Prostate gland (tissue), 2 donors: ENCODE data around the gene TRPM3. TPM values are rescaled to one million over a fixed set of nuclear protein-coding genes. Genes with fewer than 3 reads are reported as not detected.

Experiments
- DNase-seq: peaks from one replicate; pipeline ENCODE4 v3.0.0-alpha.2; 2019; ENCODE audit warnings: low spot score
- H3K27ac ChIP-seq, 2 donors: fragments of 200-600 bp; sonication (generic); 2 replicates each; pipeline ENCODE4 v1.5.1; 2017 to 2019
- H3K27me3 ChIP-seq: fragments of 200-600 bp; sonication (generic); replicated peaks from 2 replicates; pipeline ENCODE4 v1.5.1; 2019; ENCODE audit not compliant: insufficient read depth
- H3K36me3 ChIP-seq, 2 donors: fragments of 200-600 bp; sonication (generic); 1 replicate in 1 of 2; 2 replicates in 1 of 2; pipeline versions ENCODE4 v1.5.1 to v1.8.1; 2017 to 2019
- H3K4me1 ChIP-seq: fragments of 200-600 bp; sonication (generic); replicated peaks from 2 replicates; pipeline ENCODE4 v1.5.1; 2019
- H3K4me3 ChIP-seq, 2 donors: fragments of 200-600 bp; sonication (generic); 2 replicates each; pipeline ENCODE4 v1.5.1; 2017 to 2019
- H3K9me3 ChIP-seq: fragments of 200-600 bp; sonication (generic); 2 replicates; pipeline ENCODE4 v1.5.1; 2017
- CTCF ChIP-seq, 4 experiments: fragments of 200-600 bp in 2 of 4; fragments of 450-650 bp in 2 of 4; sonication (generic) in 2 of 4; IDR thresholded peaks; 1 replicate in 3 of 4; 2 replicates in 1 of 4; pipeline ENCODE4 v1.5.1; 2016 to 2019; ENCODE audit warnings: antibody characterized with exemption in 4 of 4, mild to moderate bottlenecking in 2 of 4, moderate library complexity in 2 of 4
- POLR2A ChIP-seq: fragments of 450-650 bp; IDR thresholded peaks from one replicate; pipeline ENCODE4 v1.6.1; 2016; ENCODE audit warnings: antibody characterized with exemption, mild to moderate bottlenecking
- POLR2AphosphoS5 ChIP-seq: sonication (generic); formaldehyde crosslinking; IDR thresholded peaks from one replicate; pipeline ENCODE4 v1.6.1; 2017; ENCODE audit warnings: antibody characterized with exemption
- WGBS: methylation state at CpG from one replicate; pipeline ENCODE4 v1.1.5; 2018; 5-methylcytosine and 5-hydroxymethylcytosine counted together
- intact Hi-C: fragments of 100-400 bp; cut with DNase I; formaldehyde crosslinking; loops from one replicate; pipeline ENCODE4 v1.14.2; 2022
- total RNA-seq, 2 donors: library from RNA; depleted of rRNA; stranded (reverse); fragments of >200 nt; gene quantifications; one replicate each; pipeline ENCODE4 v1.1.0, GENCODE V29; 2016

The TRPM3 gene
- total RNA-seq, 2 donors from 2014 or later = 0.32 to 18.7 TPM

GRCh38 chr9:70988551-70988950 is 132.9 kb downstream of the TRPM3 start:
- 96% methylated on average over 1 of the region's 1 CpG for WGBS
- intact Hi-C loops = no loop called here
- TF ChIP-seq CTCF (IDR thresholded peaks at IDR 0.05) = no peak
- TF ChIP-seq POLR2AphosphoS5 = no peak
- no peak for TF ChIP-seq POLR2A

GRCh38 chr9:70987986-70988385 is 133.4 kb downstream of the TRPM3 start:
- WGBS = 91% methylated on average over 1 of the region's 1 CpG
- TF ChIP-seq CTCF (IDR thresholded peaks at IDR 0.05) (no peak), POLR2AphosphoS5 (no peak), POLR2A (no peak)
- intact Hi-C loops = no loop called here
- no peaks in the 10 kb centered on the region for H3K4me1 ChIP-seq
- H3K9me3 ChIP-seq = no peaks in the 10 kb centered on the region
- H3K27me3 ChIP-seq = no peaks in the 10 kb centered on the region
- no peaks in the 10 kb centered on the region for H3K36me3 ChIP-seq
- H3K27ac ChIP-seq = no peak overlapping the region
- H3K4me3 ChIP-seq = no peak overlapping the region
- DNase-seq = no peak

More at GRCh38 chr9:70988551-70988950, 132.9 kb downstream of the TRPM3 start:
- H3K27me3 ChIP-seq = no peaks in the 10 kb centered on the region
- no peaks in the 10 kb centered on the region for H3K9me3 ChIP-seq
- no peaks in the 10 kb centered on the region for H3K4me1 ChIP-seq
- no peaks in the 10 kb centered on the region for H3K36me3 ChIP-seq
- DNase-seq = no peak
- no peak overlapping the region for H3K27ac ChIP-seq
- H3K4me3 ChIP-seq = no peak overlapping the region

- Histone ChIP-seq H3K27ac (no peak overlapping the region), H3K27me3 (no peaks in the 10 kb centered on the region), H3K4me3 (no peak overlapping the region), H3K36me3 (no peaks in the 10 kb centered on the region), H3K9me3 (no peaks in the 10 kb centered on the region), H3K4me1 (no peaks in the 10 kb centered on the region)
- intact Hi-C loops = no loop called here
- TF ChIP-seq CTCF (IDR thresholded peaks at IDR 0.05) = no peak
- no peak for TF ChIP-seq POLR2AphosphoS5
- TF ChIP-seq POLR2A = no peak
- no peak for DNase-seq
- whole genome bisulfite sequencing = 97% methylated on average over 2 of the region's 2 CpGs
These were observed 134.4 kb downstream of the TRPM3 start for GRCh38 chr9:70986984-70987383.

GRCh38 chr9:70983723-70984295 is 137.6 kb downstream of the TRPM3 start:
- intact Hi-C loops = no loop called here
- WGBS = 83% methylated on average over 1 of the region's 1 CpG
- Histone ChIP-seq H3K27ac (no peak overlapping the region), H3K27me3 (no peaks in the 10 kb centered on the region), H3K9me3 (no peaks in the 10 kb centered on the region), H3K4me3 (no peak overlapping the region), H3K4me1 (no peaks in the 10 kb centered on the region), H3K36me3 (no peaks in the 10 kb centered on the region)
- no peak for DNase-seq
- TF ChIP-seq POLR2A = no peak
- no peak for TF ChIP-seq CTCF (IDR thresholded peaks at IDR 0.05)
- no peak for TF ChIP-seq POLR2AphosphoS5

- intact Hi-C loops = no loop called here
- 57% methylated on average over 1 of the region's 1 CpG for WGBS
- no peak overlapping the region for H3K27ac ChIP-seq
- no peaks in the 10 kb centered on the region for H3K4me1 ChIP-seq
- H3K9me3 ChIP-seq = no peaks in the 10 kb centered on the region
- no peaks in the 10 kb centered on the region for H3K36me3 ChIP-seq
- TF ChIP-seq CTCF (IDR thresholded peaks at IDR 0.05) (no peak), POLR2A (no peak), POLR2AphosphoS5 (no peak)
- no peaks in the 10 kb centered on the region for H3K27me3 ChIP-seq
- DNase-seq = no peak
- H3K4me3 ChIP-seq = no peak overlapping the region
These were observed 140.1 kb downstream of the TRPM3 start for GRCh38 chr9:70981312-70981711.
